GM21825 (cell line): ENCODE measurements around the gene CTSA.
A peak's percentile ranks its signal among the peaks of the same experiment; 100 is the strongest.
"Not testable (repeated sequence)": the region's sequence is repeated elsewhere in the genome, so short reads cannot be mapped to it uniquely, and the experiment has no call there.

Experiments used
- ATAC-seq: cut with Tn5 transposase; IDR thresholded peaks from one replicate; pipeline ENCODE4 v1.9.1; 2021; ENCODE audit warnings: mild to moderate bottlenecking, moderate library complexity; ENCODE audit not compliant: unreplicated experiment

CTSA gene

GRCh38 chr20:45863543-45864470 is 27.3 kb upstream of the CTSA start:
- ATAC-seq, result no peak

- no peak for ATAC-seq
These were observed 24.7 kb upstream of the CTSA start for GRCh38 chr20:45866454-45866853.

GRCh38 chr20:45867136-45867818 is 23.9 kb upstream of the CTSA start:
- no peak for ATAC-seq

GRCh38 chr20:45867819-45868176 is 23.3 kb upstream of the CTSA start:
- no peak for ATAC-seq

GRCh38 chr20:45872626-45873025 is 18.5 kb upstream of the CTSA start:
- ATAC-seq, result no peak

GRCh38 chr20:45873409-45874103 is 17.6 kb upstream of the CTSA start:
- no peak for ATAC-seq

- ATAC-seq, result not testable (repeated sequence)
These were observed 17.0 kb upstream of the CTSA start for GRCh38 chr20:45874104-45874481.

GRCh38 chr20:45874576-45874975 is 16.6 kb upstream of the CTSA start:
- no peak for ATAC-seq

- no peak for ATAC-seq
These were observed 12.9 kb upstream of the CTSA start for GRCh38 chr20:45878076-45878761.

GRCh38 chr20:45880988-45881788 is 9.9 kb upstream of the CTSA start, which contains the start of gene ZSWIM1:
ZSWIM1 (plus strand) TSS chr20:45881227; CDS start chr20:45882593, 1,366 bp downstream.
- peak; percentile 96 for ATAC-seq

- ATAC-seq, result no peak
These were observed 8.6 kb upstream of the CTSA start for GRCh38 chr20:45882469-45883099.

- no peak for ATAC-seq
These were observed 8.1 kb upstream of the CTSA start for GRCh38 chr20:45883100-45883469.

- ATAC-seq, result no peak
These were observed 4.4 kb upstream of the CTSA start for GRCh38 chr20:45886590-45887345.

GRCh38 chr20:45887346-45887715 is 3.8 kb upstream of the CTSA start, which contains the start of gene SPATA25:
SPATA25 (minus strand) TSS chr20:45887622; CDS start chr20:45887590, 32 bp downstream.
- ATAC-seq, result no peak

GRCh38 chr20:45888681-45889080 is 2.5 kb upstream of the CTSA start:
- no peak for ATAC-seq

- peak; percentile 16 for ATAC-seq
These were observed 804 bp upstream of the CTSA start for GRCh38 chr20:45890077-45890984.

- ATAC-seq, result no peak
These were observed 1.1 kb downstream of the CTSA start for GRCh38 chr20:45892049-45892825.
